Measurements from ENCODE around the gene FGFR3. TPM values are rescaled to one million over a fixed set of nuclear protein-coding genes. Genes with fewer than 3 reads are reported as not detected.
A peak's percentile ranks its signal among the peaks of the same experiment; 100 is the strongest.

Gene FGFR3
- total RNA-seq, 1 donor from 2014 or later, result 4.7 TPM

- intact Hi-C loops (cut with DNase I), result no loop called here
- DNase-seq (ENCODE audit: low spot score), result no peak
Observed at GRCh38 chr4:1783970-1784369, 9.1 kb upstream of the FGFR3 start.

- intact Hi-C loops (cut with DNase I), result no loop called here
- DNase-seq (ENCODE audit: low spot score), result no peak
Observed at GRCh38 chr4:1784395-1784788, 8.7 kb upstream of the FGFR3 start.

- peak; percentile 82 for DNase-seq (ENCODE audit: low spot score)
- intact Hi-C loops (cut with DNase I), result no loop called here
Observed at GRCh38 chr4:1784789-1785591, 8.1 kb upstream of the FGFR3 start.

- intact Hi-C loops (cut with DNase I), result no loop called here
- DNase-seq (ENCODE audit: low spot score), result no peak
Observed at GRCh38 chr4:1785592-1785991, 7.5 kb upstream of the FGFR3 start.

- intact Hi-C loops (cut with DNase I), result no loop called here
Observed at GRCh38 chr4:1786544-1787362, 6.3 kb upstream of the FGFR3 start.

GRCh38 chr4:1787411-1788077 lies 5.5 kb upstream of the FGFR3 start:
- intact Hi-C loops (cut with DNase I), result no loop called here
- no peak for DNase-seq (ENCODE audit: low spot score)

More at GRCh38 chr4:1786544-1787362, 6.3 kb upstream of the FGFR3 start:
- DNase-seq (ENCODE audit: low spot score), result no peak

GRCh38 chr4:1788254-1788973 lies 4.7 kb upstream of the FGFR3 start:
- DNase-seq (ENCODE audit: low spot score), result no peak
- intact Hi-C loops (cut with DNase I), result no loop called here

GRCh38 chr4:1789552-1789951 lies 3.5 kb upstream of the FGFR3 start:
- DNase-seq (ENCODE audit: low spot score), result no peak

GRCh38 chr4:1790005-1790404 lies 3.1 kb upstream of the FGFR3 start:
- intact Hi-C loops (cut with DNase I), result no loop called here
- no peak for DNase-seq (ENCODE audit: low spot score)

More at GRCh38 chr4:1789552-1789951, 3.5 kb upstream of the FGFR3 start:
- intact Hi-C loops (cut with DNase I), result no loop called here

- intact Hi-C loops (cut with DNase I), result no loop called here
- no peak for DNase-seq (ENCODE audit: low spot score)
Observed at GRCh38 chr4:1792158-1792831, 798 bp upstream of the FGFR3 start.

GRCh38 chr4:1793496-1793840 lies 375 bp downstream of the FGFR3 start:
- intact Hi-C loops (cut with DNase I), result no loop called here
- no peak for DNase-seq (ENCODE audit: low spot score)

GRCh38 chr4:1793940-1794808 lies 1.1 kb downstream of the FGFR3 start:
- intact Hi-C loops (cut with DNase I), result no loop called here
- no peak for DNase-seq (ENCODE audit: low spot score)

- intact Hi-C loops (cut with DNase I), result no loop called here
Observed at GRCh38 chr4:1794809-1795298, 1.8 kb downstream of the FGFR3 start.

GRCh38 chr4:1795299-1796195 lies 2.5 kb downstream of the FGFR3 start:
- intact Hi-C loops (cut with DNase I), result no loop called here
- DNase-seq (ENCODE audit: low spot score), result no peak

More at GRCh38 chr4:1794809-1795298, 1.8 kb downstream of the FGFR3 start:
- DNase-seq (ENCODE audit: low spot score), result no peak

- no peak for DNase-seq (ENCODE audit: low spot score)
- intact Hi-C loops (cut with DNase I), result no loop called here
Observed at GRCh38 chr4:1796486-1797204, 3.6 kb downstream of the FGFR3 start.

GRCh38 chr4:1797298-1797860 lies 4.3 kb downstream of the FGFR3 start:
- DNase-seq (ENCODE audit: low spot score), result no peak
- intact Hi-C loops (cut with DNase I), result no loop called here

All from cardiac septum (tissue), 1 donor.